Measurements from ENCODE around the gene PARN. TPM values are rescaled to one million over a fixed set of nuclear protein-coding genes. Genes with fewer than 3 reads are reported as not detected.

PARN gene
- total RNA-seq, 2 donors from 2014 or later: 19.5 to 26.0 TPM

GRCh38 chr16:14531613-14532012 is 98.4 kb downstream of the PARN start:
- no peak overlapping the region for H3K27ac ChIP-seq
- no peak overlapping the region for H3K4me3 ChIP-seq
- TF ChIP-seq CTCF (IDR thresholded peaks at IDR 0.05): no peak
- H3K27me3 ChIP-seq: no peaks in the 10 kb centered on the region
- no peak for DNase-seq (ENCODE audit: low spot score)
- H3K4me1 ChIP-seq: peaks cover 0 to 21% of the 10 kb centered on the region in 2 donors
- no peaks in the 10 kb centered on the region for H3K9me3 ChIP-seq
- H3K36me3 ChIP-seq: no peaks in the 10 kb centered on the region

- no peak for TF ChIP-seq CTCF (IDR thresholded peaks at IDR 0.05)
- no peak for DNase-seq (ENCODE audit: low spot score)
- no peak overlapping the region for H3K27ac ChIP-seq
- H3K9me3 ChIP-seq: no peaks in the 10 kb centered on the region
- no peaks in the 10 kb centered on the region for H3K27me3 ChIP-seq
- no peaks in the 10 kb centered on the region for H3K36me3 ChIP-seq
- no peak overlapping the region for H3K4me3 ChIP-seq
- peaks cover 0 to 21% of the 10 kb centered on the region in 2 donors for H3K4me1 ChIP-seq
Measured at GRCh38 chr16:14531101-14531500, 99.0 kb downstream of the PARN start.

- H3K9me3 ChIP-seq: no peaks in the 10 kb centered on the region
- H3K4me1 ChIP-seq: peaks cover 0 to 21% of the 10 kb centered on the region in 2 donors
- no peak for DNase-seq (ENCODE audit: low spot score)
- TF ChIP-seq CTCF (IDR thresholded peaks at IDR 0.05): no peak
- no peaks in the 10 kb centered on the region for H3K36me3 ChIP-seq
- H3K27ac ChIP-seq: no peak overlapping the region
- H3K27me3 ChIP-seq: no peaks in the 10 kb centered on the region
- H3K4me3 ChIP-seq: no peak overlapping the region
Measured at GRCh38 chr16:14530046-14530445, 100.0 kb downstream of the PARN start.

- Histone ChIP-seq H3K27me3 (no peaks in the 10 kb centered on the region), H3K4me3 (peak overlapping the region in 1 of 2 donors; percentile 25), H3K36me3 (no peaks in the 10 kb centered on the region), H3K9me3 (no peaks in the 10 kb centered on the region), H3K4me1 (peaks cover 0 to 21% of the 10 kb centered on the region in 2 donors), H3K27ac (peak overlapping the region in 1 of 2 donors; percentile 2)
- TF ChIP-seq CTCF (IDR thresholded peaks at IDR 0.05): peak; percentile 62 to 79
- DNase-seq (ENCODE audit: low spot score): peak; percentile 82
Measured at GRCh38 chr16:14529010-14529669, 100.9 kb downstream of the PARN start.

- TF ChIP-seq CTCF (IDR thresholded peaks at IDR 0.05): no peak
- no peak for DNase-seq (ENCODE audit: low spot score)
- no peak overlapping the region for H3K4me3 ChIP-seq
- H3K4me1 ChIP-seq: peaks cover 0 to 21% of the 10 kb centered on the region in 2 donors
- no peaks in the 10 kb centered on the region for H3K36me3 ChIP-seq
- H3K27ac ChIP-seq: no peak overlapping the region
- no peaks in the 10 kb centered on the region for H3K27me3 ChIP-seq
- H3K9me3 ChIP-seq: no peaks in the 10 kb centered on the region
Measured at GRCh38 chr16:14528306-14528705, 101.8 kb downstream of the PARN start.
